GM13976 (cell line): ENCODE measurements around the gene ZNF710.

ENCODE experiments used
- DNase-seq: peaks from one replicate; pipeline ENCODE4 v3.0.0; 2012; ENCODE audit warnings: low spot score
- in situ Hi-C: fragments of 300-500 bp; cut with MboI; formaldehyde crosslinking; loops from one replicate; pipeline ENCODE4 v1.12.0; 2022; ENCODE audit warnings: low sequenced_read_pairs, mixed read lengths, inconsistent platforms; ENCODE audit not compliant: unreplicated experiment
- TF ChIP-seq, protein P1 (sequence below): IDR thresholded peaks from 2 replicates; pipeline ENCODE4 v1.5.1; 2012; ENCODE audit warnings: borderline replicate concordance, mild to moderate bottlenecking; ENCODE audit not compliant: insufficient read depth; ENCODE audit errors: extremely low read depth, missing control alignments, control extremely low read depth

ZNF710 gene

DNA sequence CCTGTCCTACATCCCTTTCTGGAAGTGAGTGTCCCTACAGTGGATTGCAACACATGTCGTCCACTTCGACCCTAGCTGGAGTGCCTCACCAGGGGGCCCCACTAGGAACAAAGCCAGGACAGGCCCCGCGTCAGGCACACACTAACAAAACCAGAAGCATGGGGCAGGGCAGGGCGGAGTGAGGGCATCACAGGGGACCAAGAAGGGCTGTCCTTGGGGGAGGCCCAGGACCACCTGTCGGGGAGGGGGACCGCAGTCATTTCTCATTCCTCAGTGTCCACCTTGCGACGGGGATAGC is 79.3 kb downstream of the ZNF710 start:
- no peak for DNase-seq
- in situ Hi-C loops: no loop called here
- TF ChIP-seq, protein P1, sequence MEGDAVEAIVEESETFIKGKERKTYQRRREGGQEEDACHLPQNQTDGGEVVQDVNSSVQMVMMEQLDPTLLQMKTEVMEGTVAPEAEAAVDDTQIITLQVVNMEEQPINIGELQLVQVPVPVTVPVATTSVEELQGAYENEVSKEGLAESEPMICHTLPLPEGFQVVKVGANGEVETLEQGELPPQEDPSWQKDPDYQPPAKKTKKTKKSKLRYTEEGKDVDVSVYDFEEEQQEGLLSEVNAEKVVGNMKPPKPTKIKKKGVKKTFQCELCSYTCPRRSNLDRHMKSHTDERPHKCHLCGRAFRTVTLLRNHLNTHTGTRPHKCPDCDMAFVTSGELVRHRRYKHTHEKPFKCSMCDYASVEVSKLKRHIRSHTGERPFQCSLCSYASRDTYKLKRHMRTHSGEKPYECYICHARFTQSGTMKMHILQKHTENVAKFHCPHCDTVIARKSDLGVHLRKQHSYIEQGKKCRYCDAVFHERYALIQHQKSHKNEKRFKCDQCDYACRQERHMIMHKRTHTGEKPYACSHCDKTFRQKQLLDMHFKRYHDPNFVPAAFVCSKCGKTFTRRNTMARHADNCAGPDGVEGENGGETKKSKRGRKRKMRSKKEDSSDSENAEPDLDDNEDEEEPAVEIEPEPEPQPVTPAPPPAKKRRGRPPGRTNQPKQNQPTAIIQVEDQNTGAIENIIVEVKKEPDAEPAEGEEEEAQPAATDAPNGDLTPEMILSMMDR: no peak

DNA sequence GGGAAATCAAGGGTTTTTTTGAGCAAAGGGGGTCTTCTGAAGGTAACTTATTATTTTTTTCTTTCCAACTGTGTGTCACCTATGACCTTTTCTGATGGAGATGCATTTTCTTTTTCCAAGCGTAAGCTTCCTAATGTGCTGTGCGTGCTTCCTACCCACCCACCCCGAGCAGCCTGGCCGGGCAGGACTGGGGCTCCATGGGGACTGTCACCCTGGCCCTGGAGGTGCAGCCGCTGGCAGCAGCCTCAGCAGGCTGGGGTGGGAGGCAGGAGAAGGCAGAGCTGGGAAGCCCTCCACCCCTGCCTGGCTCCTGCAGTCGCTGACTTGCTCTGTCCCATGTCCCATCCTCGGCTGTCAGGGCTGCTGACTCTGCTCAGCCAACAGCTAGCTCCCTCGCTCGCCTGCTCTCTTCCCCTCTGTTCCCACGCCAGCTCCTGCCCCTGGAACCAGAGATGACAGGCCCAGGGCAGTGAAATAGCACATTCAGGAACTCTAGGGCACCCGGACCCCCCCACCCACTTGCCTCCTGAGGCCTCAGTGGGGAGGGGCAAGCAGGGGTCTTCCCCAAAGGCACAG is 79.8 kb downstream of the ZNF710 start:
- in situ Hi-C loops: no loop called here
- TF ChIP-seq, protein P1: no peak

DNA sequence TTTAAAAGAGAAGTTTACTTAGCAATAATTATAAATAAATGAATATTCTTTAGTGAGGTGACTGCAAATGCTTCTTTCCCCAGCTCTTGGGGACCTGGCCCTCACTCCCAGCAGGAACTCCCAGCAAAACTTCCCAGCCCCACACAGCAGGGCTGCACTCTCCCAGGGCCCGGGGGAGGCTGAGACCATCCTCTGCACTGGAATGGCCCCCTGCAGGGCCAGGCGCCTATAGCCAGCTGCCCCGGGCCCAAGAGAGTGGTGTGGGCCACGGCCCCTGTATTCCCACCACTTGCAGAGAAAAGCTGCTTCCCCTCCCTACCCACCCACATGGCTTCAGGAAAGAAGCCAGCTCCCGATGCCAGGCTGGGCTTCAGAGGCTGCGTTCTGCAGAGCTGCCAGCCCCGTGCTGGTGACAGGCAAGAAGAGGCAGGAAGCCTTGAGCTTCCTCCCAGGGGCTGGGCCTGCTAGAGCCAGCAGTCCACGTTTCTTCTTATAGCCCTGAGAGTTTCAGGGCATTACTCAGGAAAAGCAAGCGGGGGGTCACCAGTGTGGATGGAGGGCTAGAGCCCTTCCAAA is 81.1 kb downstream of the ZNF710 start:
- TF ChIP-seq, protein P1: no peak
- in situ Hi-C loops: no loop called here
- no peak for DNase-seq

More for the DNA sequence above, 79.8 kb downstream of the ZNF710 start:
- no peak for DNase-seq

DNA sequence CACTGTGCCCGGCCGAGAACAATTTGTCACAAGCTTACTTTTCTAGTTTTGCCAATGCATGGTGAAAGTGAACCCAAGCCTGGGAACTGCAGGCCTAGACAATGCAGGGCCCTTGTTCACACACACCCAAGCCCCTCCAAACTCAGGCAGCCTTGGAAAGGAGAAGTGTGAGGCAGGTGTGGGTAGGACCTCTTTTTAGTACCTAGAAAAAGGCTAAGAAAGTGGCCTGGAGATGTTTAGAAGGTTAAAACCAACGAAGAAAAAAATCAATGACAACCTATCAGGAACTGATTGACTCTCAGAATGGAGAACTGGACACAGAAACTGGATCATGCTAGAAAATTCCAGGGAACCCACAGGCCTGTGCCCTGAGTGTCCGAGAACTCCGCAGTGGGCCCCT is 82.3 kb downstream of the ZNF710 start:
- in situ Hi-C loops: no loop called here
- DNase-seq: no peak

DNA sequence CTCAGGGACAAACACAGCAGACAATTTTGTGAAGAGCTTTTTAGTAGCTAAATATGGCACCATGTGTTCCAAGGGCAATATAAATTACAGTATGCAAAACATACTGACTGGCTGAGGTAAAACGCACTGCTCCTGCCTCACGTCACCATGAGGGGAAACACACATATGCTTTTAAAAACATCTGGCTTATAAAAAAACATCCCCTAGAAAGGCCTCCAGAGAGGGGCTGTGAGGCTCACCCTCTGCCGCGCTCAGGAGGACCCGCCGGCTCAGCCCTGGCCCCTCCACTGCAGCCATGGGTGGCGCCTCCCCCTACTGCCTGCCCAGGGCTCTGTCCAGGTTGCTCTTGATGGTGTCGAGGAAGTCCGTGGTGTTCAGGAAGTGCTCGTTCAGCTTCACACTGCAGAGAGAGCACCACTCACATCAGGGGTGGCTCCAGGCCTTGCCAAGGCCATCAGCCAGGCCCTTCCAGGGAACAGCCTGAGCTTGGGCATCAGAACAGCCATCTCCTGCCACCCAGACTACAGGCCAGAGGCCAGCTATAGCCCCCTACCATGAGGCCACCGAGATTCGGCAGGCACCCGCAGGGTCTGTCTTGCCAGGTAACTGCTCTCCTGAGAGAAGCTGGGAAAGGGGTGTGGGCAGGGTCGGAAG is 83.0 kb downstream of the ZNF710 start:
- TF ChIP-seq, protein P1: no peak
- no peak for DNase-seq
- in situ Hi-C loops: no loop called here

More for the DNA sequence above, 82.3 kb downstream of the ZNF710 start:
- TF ChIP-seq, protein P1: no peak

DNA sequence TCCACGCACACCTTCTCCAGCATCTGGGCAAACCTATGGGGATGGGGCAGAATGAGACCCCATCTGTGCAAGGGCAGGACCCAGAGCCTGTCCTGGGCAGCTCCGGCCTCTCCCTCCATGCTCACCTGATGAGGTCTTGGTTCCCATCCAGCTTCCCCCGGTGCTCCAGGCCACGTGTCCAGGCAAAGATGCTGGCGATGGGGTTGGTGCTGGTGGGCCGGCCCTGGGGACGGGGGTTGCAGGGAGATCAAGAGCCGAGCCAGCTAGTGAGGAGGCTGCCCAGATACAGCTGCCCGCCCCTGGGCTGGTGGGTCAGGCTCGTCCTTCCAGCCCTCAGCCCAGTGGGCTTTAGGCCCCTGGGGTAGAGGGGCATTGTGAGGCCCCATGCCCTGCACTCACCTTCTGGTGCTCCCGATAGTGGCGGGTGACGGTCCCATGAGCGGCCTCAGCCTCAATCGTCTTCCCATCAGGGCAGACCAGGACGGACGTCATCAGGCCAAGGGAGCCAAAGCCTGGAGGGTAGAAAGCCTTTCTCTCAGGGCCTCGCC is 83.8 kb downstream of the ZNF710 start:
- in situ Hi-C loops: no loop called here
- TF ChIP-seq, protein P1: no peak
- DNase-seq: no peak
